Pancreas (tissue), 10 donors: ENCODE data around the gene CLIC1. TPM values are rescaled to one million over a fixed set of nuclear protein-coding genes. Genes with fewer than 3 reads are reported as not detected.
A peak's percentile ranks its signal among the peaks of the same experiment; 100 is the strongest.

Experiments
- ATAC-seq, 4 donors: fragments of 200-7000 bp; cut with Tn5 transposase; one replicate each; pipeline versions ENCODE4 v1.8.0 to v1.9.1; 2020; ENCODE audit warnings: mild to moderate bottlenecking in 4 of 4, moderate library complexity in 4 of 4
- DNase-seq, 6 donors: peaks; one replicate each; pipeline ENCODE4 v3.0.0-alpha.2; 2020
- FAIRE-seq: peaks from 2 replicates; lab custom pipeline; 2012; peaks lifted over from hg19 to GRCh38; lab: Jason Lieb, UNC
- H3K27ac ChIP-seq, 4 donors: fragments of 200-600 bp; sonication (generic); 1 replicate in 3 of 4; 2 replicates in 1 of 4; pipeline versions ENCODE4 v1.5.0 to v1.8.0; 2020
- H3K27me3 ChIP-seq, 4 donors: fragments of 200-600 bp; one replicate each; pipeline ENCODE4 v1.8.0; 2021
- H3K36me3 ChIP-seq, 3 donors: fragments of 200-600 bp; sonication (generic) in 1 of 3; one replicate each; pipeline versions ENCODE4 v1.5.0 to v1.8.0; 2020 to 2021
- H3K4me1 ChIP-seq, 3 donors: fragments of 200-600 bp; one replicate each; pipeline ENCODE4 v1.8.0; 2021
- H3K4me3 ChIP-seq, 4 donors: fragments of 200-600 bp; sonication (generic) in 2 of 4; one replicate each; pipeline versions ENCODE4 v1.5.0 to v1.8.0; 2020 to 2021
- H3K9me3 ChIP-seq, 4 donors: fragments of 200-600 bp; one replicate each; pipeline ENCODE4 v1.8.0; 2021
- WGBS, 2 donors: extraction: QIAGEN DNeasy Blood & Tissue Kit; methylation state at CpG; one replicate each; pipeline ENCODE4 v1.1.7; 2013; 5-methylcytosine and 5-hydroxymethylcytosine counted together
- intact Hi-C, 3 donors: fragments of 100-400 bp; cut with DNase I; formaldehyde crosslinking; loops; one replicate each; pipeline versions ENCODE4 v1.11.1 to v1.14.2; 2022
- polyA plus RNA-seq, 2 donors: library from polyadenylated mRNA; stranded (reverse); fragments of 200-250 nt; gene quantifications; one replicate each; pipeline ENCODE4 v1.2.3, GENCODE V29; 2013
- total RNA-seq, 6 donors: library from RNA; stranded (reverse); fragmentation: NEBNext Ultra II Directional in 4 of 6; extraction: Animal tissue kit (Norgen Biotek cat#: 25700) in 4 of 6; gene quantifications; one replicate each; pipeline versions ENCODE4 v1.2.1 to v1.2.4, GENCODE V29; 2021 to 2023
- TF ChIP-seq, protein P1 (sequence below), 4 donors: fragments of 200-600 bp; sonication (generic) in 3 of 4; IDR thresholded peaks; one replicate each; pipeline versions ENCODE4 v1.5.0 to v1.8.0; 2021; ENCODE audit warnings: antibody characterized with exemption in 4 of 4
- donor health status: healthy with polysubstance abuse.
- donor health status: DM: no; HTN: no; CAD: no; lungs with moderate emphysema.
- donor health status: DM: no; HTN: no; CAD: no.
- donor health status: control.
- donor health status: control.
- donor health status: Bipolar disorder and iron deficiency.
- donor health status: DM: yes; HTN: yes; CAD: no.
- donor health status: DM: no; HTN: no; CAD: no.
- donor health status: DM: no; HTN: no; CAD: no.
- donor health status: DM: yes; HTN: yes; CAD: no.

CLIC1 gene
- total and polyA plus RNA-seq, 8 donors, result 61.0 to 154 (median 87.6) TPM

GRCh38 chr6:31781244-31782125 is 45.2 kb upstream of the CLIC1 start:
- Histone ChIP-seq H3K4me1 (peaks cover 5 to 6% (median 6%) of the 10 kb centered on the region in 3 donors), H3K27ac (no peak overlapping the region), H3K9me3 (no peaks in the 10 kb centered on the region), H3K36me3 (peaks cover 0 to 43% (median 32%) of the 10 kb centered on the region in 3 donors), H3K27me3 (no peaks in the 10 kb centered on the region), H3K4me3 (no peak overlapping the region)
- ATAC-seq (no peak), FAIRE-seq (no peak), DNase-seq (peak in 1 of 6 donors; percentile 66)
- 94 to 95% methylated on average over 23 of the region's 23 CpGs for WGBS, 2 donors
- intact Hi-C loops, result no loop called here
- TF ChIP-seq, protein P1, sequence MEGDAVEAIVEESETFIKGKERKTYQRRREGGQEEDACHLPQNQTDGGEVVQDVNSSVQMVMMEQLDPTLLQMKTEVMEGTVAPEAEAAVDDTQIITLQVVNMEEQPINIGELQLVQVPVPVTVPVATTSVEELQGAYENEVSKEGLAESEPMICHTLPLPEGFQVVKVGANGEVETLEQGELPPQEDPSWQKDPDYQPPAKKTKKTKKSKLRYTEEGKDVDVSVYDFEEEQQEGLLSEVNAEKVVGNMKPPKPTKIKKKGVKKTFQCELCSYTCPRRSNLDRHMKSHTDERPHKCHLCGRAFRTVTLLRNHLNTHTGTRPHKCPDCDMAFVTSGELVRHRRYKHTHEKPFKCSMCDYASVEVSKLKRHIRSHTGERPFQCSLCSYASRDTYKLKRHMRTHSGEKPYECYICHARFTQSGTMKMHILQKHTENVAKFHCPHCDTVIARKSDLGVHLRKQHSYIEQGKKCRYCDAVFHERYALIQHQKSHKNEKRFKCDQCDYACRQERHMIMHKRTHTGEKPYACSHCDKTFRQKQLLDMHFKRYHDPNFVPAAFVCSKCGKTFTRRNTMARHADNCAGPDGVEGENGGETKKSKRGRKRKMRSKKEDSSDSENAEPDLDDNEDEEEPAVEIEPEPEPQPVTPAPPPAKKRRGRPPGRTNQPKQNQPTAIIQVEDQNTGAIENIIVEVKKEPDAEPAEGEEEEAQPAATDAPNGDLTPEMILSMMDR (IDR thresholded peaks at IDR 0.05), result no peak

DNA sequence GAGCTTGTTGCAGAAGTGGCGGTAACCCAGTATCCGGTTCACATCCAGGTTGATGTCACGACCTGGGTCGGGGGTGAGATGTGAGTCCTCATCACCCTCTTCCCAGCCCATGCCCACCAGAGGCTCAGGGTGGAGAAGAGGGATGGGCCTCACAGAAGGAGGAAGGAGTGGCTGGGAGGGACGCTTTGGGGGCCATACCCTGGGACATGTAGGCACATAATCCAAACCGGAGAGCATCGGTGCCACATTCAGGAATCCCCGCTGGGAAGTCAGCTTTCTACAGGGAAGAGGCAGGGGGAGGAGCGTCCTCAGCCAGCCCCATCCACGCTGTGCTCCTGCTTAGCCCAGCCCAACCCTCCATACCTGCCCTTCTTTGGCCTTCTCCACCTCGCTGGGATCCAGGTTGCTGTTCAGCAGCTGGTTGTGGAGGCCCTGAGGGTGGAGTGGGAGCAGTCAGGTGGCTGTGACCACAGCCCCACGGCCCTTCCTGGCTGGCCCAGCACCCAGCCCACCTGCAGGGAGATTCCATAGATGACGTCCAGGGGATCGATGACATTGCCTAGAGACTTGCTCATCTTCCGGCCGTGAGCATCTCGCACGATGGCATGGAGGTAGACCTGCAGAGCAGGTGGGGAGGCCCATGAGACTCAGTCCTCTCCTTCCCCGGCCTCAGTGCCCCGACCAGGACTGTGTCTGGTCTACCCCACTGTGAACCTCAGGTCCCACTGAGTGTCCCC is 44.3 kb upstream of the CLIC1 start:
- intact Hi-C loops, result no loop called here
- TF ChIP-seq, protein P1 (IDR thresholded peaks at IDR 0.05), result no peak
- ATAC-seq (no peak), FAIRE-seq (no peak), DNase-seq (peak in 1 of 6 donors; percentile 54)
- H3K27ac ChIP-seq, result no peak overlapping the region
- no peaks in the 10 kb centered on the region for H3K27me3 ChIP-seq
- H3K36me3 ChIP-seq, result peaks cover 0 to 43% (median 32%) of the 10 kb centered on the region in 3 donors
- peaks cover 5 to 8% (median 6%) of the 10 kb centered on the region in 3 donors for H3K4me1 ChIP-seq
- H3K4me3 ChIP-seq, result no peak overlapping the region
- 85 to 90% methylated on average over 20 of the region's 20 CpGs for WGBS, 2 donors
- H3K9me3 ChIP-seq, result no peaks in the 10 kb centered on the region

DNA sequence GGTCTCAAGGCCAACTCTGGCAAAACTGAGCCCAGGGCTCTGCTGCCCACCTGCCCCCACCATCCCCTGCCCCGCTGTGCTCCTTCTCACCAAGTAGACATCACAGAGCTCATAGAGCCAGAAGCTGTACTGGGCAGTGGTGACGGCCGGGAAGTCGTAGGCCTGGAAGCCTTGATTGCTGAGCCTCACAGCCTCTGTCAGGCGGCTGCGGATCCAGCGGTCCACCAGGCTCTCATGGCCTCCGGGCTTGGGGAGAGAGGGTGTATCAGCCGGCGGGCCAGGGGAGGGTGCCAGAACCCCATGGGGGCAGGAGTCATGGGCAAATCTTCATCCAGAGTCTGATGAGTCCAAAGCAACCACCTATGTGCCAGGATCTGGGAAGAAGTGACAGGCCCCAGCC is 43.6 kb upstream of the CLIC1 start:
- Histone ChIP-seq H3K9me3 (no peaks in the 10 kb centered on the region), H3K4me1 (peaks cover 5 to 8% (median 6%) of the 10 kb centered on the region in 3 donors), H3K27ac (no peak overlapping the region), H3K36me3 (peaks cover 0 to 36% (median 32%) of the 10 kb centered on the region in 3 donors), H3K27me3 (no peaks in the 10 kb centered on the region), H3K4me3 (no peak overlapping the region)
- TF ChIP-seq, protein P1 (IDR thresholded peaks at IDR 0.05), result no peak
- ATAC-seq, result no peak
- FAIRE-seq, result no peak
- peak in 1 of 6 donors; percentile 73 for DNase-seq
- WGBS, 2 donors, result 92 to 95% methylated on average over 10 of the region's 10 CpGs
- intact Hi-C loops, result loop anchor here in 1 of 3 donors (10.0 kb wide), 1 partner anchor 55 kb away; no protein-coding TSS in a partner anchor

- ATAC-seq, result no peak
- Histone ChIP-seq H3K36me3 (peaks cover 0 to 32% (median 30%) of the 10 kb centered on the region in 3 donors), H3K4me3 (no peak overlapping the region), H3K4me1 (peaks cover 5 to 8% (median 6%) of the 10 kb centered on the region in 3 donors), H3K27me3 (no peaks in the 10 kb centered on the region), H3K9me3 (no peaks in the 10 kb centered on the region), H3K27ac (no peak overlapping the region)
- WGBS, 2 donors, result 89 to 93% methylated on average over 40 to 43 of the region's 43 CpGs
- DNase-seq, result peak in 1 of 6 donors; percentile 77
- intact Hi-C loops, result loop anchor here in 1 of 3 donors (10.0 kb wide), 1 partner anchor 56 kb away; no protein-coding TSS in a partner anchor
- no peak for FAIRE-seq
- TF ChIP-seq, protein P1 (IDR thresholded peaks at IDR 0.05), result no peak
Measured at GRCh38 chr6:31778999-31779885, 42.9 kb upstream of the CLIC1 start.
